LNCAP (cell line): ENCODE results near the gene VASH1.

Experiments used
- CTCF ChIP-seq: fragments of 450-650 bp; IDR thresholded peaks from 2 replicates; pipeline ENCODE4 v1.5.1; 2017; ENCODE audit warnings: mild to moderate bottlenecking

Gene VASH1

DNA sequence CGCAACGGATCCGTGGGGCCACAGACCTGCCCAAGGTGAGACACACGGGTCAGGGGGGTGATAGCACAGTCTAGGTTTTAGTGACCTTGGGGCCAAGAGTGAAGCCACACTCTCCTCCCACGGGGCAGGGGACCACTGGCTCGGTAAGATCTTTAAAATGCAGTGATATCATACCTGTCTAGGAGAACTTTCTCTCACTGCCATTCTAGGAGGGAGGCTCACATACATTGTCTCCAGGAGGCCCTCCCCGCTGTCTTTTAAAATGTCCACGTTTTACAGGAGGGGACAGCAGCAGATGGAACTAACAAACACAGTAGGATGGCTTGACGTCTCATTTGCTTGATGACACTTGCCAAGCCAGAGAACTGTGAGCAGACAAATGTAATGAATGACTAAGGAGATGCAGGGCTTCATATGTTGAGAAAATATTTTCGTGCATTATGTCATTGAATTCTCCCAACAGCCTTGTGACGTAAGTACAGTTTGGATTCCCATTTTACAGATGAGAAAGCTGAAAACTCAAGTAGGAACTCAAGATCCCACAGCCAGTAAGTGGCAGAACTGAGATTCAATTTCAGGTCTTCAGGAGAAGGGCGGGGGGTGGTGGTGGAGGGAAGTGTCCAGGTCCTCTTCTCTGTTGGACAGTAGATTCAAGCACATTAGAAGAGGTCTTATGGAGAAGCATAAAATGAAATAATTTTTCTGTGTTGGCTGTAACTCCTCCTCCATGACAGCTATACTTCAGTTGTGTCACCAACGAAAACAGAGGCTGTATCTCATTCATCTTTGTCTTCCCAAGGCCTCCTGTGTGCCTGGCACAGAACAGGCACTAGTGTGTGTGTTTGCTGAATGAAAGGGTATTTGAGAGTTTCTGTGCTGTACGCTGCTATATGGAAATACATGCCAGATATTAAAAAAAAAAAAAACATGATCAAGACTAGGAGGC is 2.1 kb downstream of the VASH1 start:
- no peak for TF ChIP-seq CTCF

DNA sequence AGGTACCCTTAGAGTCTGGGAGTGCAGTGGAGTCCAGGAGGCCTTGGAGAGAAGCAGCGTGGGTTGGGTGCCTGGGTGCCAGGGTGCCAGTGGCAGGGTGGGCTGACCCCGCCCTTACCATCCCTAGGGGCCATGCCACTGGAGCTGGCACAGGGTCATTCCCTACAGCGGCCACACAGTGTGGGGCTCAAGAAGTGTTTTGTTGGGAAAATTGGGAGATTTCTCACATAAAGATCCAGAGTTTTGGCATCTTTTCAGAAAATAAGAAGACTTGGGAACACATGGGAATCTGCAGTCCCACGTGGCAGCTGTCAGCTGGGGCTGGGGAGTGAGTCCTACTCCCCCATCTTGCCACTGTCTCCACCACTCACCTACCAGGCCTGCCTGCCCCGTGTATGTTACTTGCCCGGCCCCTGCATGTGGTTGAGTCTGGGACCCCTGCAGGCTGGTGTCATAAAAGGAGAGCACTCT is 4.2 kb downstream of the VASH1 start:
- no peak for TF ChIP-seq CTCF

- no peak for TF ChIP-seq CTCF
These were observed 6.7 kb downstream of the VASH1 start for GRCh38 chr14:76767681-76768656.

GRCh38 chr14:76768671-76769500 is 7.6 kb downstream of the VASH1 start:
- no peak for TF ChIP-seq CTCF

GRCh38 chr14:76769636-76770292 is 8.5 kb downstream of the VASH1 start:
- no peak for TF ChIP-seq CTCF

DNA sequence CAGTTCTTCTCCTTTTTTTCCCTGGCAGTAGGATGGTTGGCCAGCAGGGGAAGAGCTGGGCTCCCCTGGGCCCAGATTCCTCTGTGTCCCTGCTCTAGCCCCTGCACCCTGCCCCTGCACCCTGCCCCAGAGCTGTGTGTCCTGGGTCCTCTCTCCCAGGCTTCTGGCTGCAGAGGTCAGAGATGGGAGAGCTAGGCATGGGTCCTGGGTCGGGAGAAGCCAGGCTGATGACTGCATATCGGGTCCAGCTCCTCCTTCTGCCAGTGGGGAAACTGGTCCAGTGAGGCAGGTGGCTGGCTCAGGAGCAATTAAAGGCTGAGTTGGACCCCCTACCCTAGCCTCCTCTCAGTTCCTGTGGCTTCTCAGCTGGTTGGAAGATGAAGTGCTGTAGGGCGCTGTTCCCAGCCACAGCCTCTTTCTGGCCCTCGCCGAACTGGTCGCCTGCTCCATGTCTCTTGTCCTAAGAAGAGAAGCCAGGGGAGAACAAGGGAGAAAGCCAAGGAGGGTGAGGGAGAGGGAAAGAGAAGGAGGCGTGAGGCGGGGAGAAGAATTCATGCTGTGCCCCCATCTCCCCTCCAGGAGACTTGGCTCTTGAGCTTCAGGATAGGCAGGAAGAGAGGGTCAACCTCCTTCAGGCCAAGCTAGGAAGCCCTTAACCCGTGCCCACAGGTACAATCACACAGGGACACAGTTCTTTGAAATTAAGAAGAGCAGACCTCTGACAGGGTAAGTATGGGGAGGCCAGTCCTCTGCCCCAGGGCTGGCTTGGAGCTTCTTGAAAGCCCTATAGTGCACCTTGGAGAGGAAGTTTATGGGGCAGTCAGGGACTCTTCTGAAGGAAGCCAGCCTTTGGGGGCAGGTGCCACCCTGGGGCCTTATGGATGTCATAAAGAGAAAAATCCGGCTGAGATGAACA is 9.5 kb downstream of the VASH1 start:
- TF ChIP-seq CTCF: no peak
